GM06990 (cell line): ENCODE data around the gene CTSA.

Experiments
- DNase-seq: peaks from one replicate; pipeline ENCODE4 v3.0.0-alpha.2; 2011; ENCODE audit not compliant: insufficient read length; ENCODE audit errors: extremely low read depth
- H3K27me3 ChIP-seq: replicated peaks from 2 replicates; pipeline ENCODE4 v1.6.0; 2011; ENCODE audit warnings: low read length; ENCODE audit not compliant: control insufficient read depth, insufficient read depth
- H3K36me3 ChIP-seq: 2 replicates; pipeline ENCODE4 v1.5.1; 2011; ENCODE audit warnings: low read length; ENCODE audit not compliant: control insufficient read depth, insufficient read depth
- H3K4me3 ChIP-seq: replicated peaks from 2 replicates; pipeline ENCODE4 v1.5.1; 2011; ENCODE audit warnings: low read depth, mild to moderate bottlenecking, control low read depth, low read length
- CTCF ChIP-seq: IDR thresholded peaks from 2 replicates; pipeline ENCODE4 v1.5.1; 2011; ENCODE audit warnings: low read length, control low read depth, mild to moderate bottlenecking, inconsistent platforms; ENCODE audit not compliant: insufficient read depth, poor library complexity, severe bottlenecking

CTSA gene

GRCh38 chr20:45935416-45936046 is 44.4 kb downstream of the CTSA start:
- Histone ChIP-seq H3K36me3 (peaks cover 23% of the 10 kb centered on the region), H3K27me3 (no peaks in the 10 kb centered on the region), H3K4me3 (peak overlapping the region; percentile 80)
- no peak for DNase-seq
- no peak for TF ChIP-seq CTCF

GRCh38 chr20:45937765-45938164 is 46.6 kb downstream of the CTSA start:
- no peak for DNase-seq
- no peak for TF ChIP-seq CTCF
- Histone ChIP-seq H3K4me3 (no peak overlapping the region), H3K27me3 (no peaks in the 10 kb centered on the region), H3K36me3 (peaks cover 29% of the 10 kb centered on the region)

GRCh38 chr20:45938727-45939438 is 47.7 kb downstream of the CTSA start:
- no peak for TF ChIP-seq CTCF
- peaks cover 37% of the 10 kb centered on the region for H3K36me3 ChIP-seq
- H3K4me3 ChIP-seq: no peak overlapping the region
- no peak for DNase-seq
- H3K27me3 ChIP-seq: no peaks in the 10 kb centered on the region

GRCh38 chr20:45940053-45940452 is 48.9 kb downstream of the CTSA start:
- TF ChIP-seq CTCF: no peak
- no peak overlapping the region for H3K4me3 ChIP-seq
- peaks cover 46% of the 10 kb centered on the region for H3K36me3 ChIP-seq
- no peaks in the 10 kb centered on the region for H3K27me3 ChIP-seq
- no peak for DNase-seq

GRCh38 chr20:45940469-45940868 is 49.3 kb downstream of the CTSA start:
- no peak overlapping the region for H3K4me3 ChIP-seq
- no peak for DNase-seq
- H3K27me3 ChIP-seq: no peaks in the 10 kb centered on the region
- peaks cover 48% of the 10 kb centered on the region for H3K36me3 ChIP-seq
- no peak for TF ChIP-seq CTCF
